ENCODE measurements around the gene TVP23A.

TVP23A gene

DNA sequence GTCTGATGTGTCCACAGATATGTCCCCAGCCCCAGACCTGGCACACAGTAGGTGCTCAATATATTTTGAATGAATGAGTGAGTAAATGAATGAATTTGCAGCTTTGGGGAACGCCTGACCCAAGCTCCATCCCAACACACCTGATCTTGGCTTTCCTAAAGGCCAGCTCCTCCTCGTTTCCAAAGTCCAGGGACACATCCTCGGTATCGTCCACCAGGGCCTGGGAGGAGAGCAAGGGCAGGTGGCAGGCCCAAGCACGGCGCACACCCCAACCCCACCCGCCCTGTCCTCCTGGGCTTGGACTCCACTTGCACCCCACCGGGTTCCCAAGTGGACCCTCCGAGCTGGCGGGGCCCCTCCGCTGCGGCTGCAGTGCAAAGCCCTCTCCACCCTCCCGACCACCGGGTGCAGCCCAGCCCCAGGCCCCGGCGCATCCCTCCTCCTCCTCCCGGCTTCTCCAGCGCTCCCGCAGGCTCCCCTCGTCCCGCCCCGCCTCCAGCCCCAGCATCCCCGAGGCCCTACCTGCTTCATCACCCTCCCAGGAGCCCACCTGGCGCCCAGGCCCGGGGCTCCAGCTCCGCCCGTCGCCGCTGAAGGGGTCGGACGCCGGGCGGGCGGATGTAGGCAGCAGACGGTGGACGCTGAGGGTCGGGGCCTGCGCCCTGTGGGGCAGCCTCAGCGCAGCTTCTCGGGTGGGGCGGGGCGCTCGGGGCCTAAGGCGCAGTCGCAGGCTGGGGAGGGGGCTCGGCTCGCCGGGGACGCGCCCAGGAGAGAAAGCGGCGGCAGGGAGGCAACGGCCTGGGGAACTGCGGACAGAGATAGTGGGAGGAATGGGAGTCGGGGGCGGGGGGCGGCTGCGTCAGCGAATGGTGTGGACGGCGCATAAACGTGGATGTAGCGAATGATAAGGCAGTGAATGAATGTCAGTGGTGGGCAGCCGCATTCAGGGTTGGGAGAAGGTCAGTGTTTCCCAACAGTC is at the start of gene TVP23A:
Gene TVP23A, minus strand, starts transcription at position 832 of the 979 bp plus-strand sequence. Its CDS starts 301 bp downstream, at position 531.
- no peak for DNase-seq

DNA sequence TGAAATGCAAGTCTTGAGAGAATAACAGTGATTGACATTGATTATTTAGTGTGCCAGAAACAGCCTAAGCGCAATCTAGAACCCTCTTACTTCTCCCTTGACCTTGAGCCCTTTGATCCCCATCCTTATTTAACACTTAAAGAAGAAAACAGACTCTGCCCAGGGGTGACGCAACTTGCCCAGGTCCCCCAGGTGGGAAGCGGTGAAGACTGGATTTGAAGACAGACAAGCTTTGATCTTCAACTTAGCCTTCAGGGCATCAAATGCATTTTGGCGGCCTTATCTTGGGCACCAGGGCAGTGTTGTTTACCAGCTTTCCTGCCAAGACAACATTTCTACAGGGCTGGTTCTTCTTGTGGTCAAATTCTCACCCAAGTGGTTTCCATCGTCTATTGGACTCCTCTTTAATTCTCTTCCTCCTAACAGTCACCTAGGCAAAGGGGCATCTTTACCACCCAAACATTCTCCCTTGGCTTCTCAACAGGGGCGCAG is 49.6 kb upstream of the TVP23A start:
- DNase-seq, result no peak

DNA sequence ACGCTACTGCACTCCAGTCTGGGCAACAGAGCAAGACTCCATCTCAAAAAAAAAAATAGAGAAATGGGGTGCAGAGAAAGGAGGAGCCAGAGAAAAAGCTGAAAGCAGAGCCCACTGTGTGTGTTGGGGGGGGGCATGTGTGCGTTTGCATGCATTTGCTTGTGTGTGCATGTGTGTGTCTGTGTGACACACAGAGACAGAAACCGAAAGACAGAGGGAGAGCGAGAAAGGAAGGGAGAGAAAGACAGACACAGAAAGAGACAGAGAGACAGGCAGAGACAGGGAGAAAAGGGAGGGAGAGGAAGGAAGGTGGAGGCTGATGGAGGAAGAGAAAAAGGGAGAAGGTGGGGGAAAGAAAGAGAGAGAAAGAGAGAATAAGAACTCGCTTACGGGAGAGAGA is 48.6 kb upstream of the TVP23A start:
- DNase-seq, result no peak

DNA sequence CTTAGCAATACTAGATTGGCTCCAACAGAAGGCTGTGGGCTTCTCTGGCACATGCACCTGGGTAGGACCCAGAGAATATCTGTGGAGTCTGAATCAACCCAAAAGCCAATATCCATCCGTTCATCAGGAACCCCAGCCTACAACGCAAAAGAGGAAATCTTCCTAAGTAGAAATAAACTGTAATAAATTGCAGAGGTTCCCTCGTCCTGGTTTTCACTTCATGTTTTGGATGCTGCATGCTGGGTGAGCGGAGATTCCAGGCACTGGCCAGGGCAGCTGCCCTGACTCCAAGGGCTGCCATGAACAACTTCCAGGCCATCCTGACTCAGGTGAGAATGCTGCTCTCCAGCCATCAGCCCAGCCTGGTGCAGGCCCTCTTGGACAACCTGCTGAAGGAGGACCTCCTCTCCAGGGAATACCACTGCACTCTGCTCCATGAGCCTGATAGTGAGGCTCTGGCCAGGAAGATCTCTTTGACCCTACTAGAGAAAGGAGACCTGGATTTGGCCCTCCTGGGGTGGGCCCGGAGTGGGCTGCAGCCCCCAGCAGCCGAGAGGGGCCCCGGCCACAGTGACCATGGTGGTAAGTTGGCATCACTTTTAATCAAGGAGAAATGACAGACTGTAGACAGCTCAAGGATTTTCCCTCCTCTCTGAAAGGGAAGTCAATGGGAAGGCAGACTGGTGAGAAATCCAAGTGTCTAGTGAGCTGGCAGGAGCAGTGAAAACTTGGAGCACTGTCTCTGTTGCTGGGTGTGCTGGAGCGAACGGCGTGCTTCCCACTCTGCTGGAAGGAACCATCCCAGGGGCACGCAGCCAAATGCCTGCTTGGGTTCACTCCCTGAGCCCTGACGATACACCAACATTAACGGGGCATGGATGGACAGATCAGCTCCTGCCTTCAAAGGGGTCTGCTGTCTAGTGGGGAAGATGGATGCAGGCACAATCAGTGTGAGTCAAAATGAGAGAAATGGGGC is 47.7 kb upstream of the TVP23A start:
- no peak for DNase-seq

DNA sequence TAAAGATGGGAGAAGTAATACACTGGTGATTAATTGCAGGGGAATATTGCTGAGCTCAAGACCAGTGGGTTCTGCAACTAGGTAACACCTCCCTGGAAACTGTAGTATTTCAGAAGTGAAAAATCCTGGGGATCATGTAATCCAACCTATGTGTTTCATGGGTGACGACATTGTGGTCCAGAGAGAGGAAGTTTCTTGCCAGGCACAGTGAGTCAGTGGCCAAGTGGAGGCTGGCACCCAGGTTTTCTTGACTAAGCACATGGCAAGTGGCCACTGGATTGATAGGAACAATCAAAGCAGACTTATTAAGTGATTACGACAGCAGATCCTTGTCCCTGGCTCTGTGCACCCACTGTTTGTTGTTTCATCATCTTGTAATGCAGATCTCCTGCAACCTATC is 43.8 kb upstream of the TVP23A start:
- DNase-seq, result no peak

DNA sequence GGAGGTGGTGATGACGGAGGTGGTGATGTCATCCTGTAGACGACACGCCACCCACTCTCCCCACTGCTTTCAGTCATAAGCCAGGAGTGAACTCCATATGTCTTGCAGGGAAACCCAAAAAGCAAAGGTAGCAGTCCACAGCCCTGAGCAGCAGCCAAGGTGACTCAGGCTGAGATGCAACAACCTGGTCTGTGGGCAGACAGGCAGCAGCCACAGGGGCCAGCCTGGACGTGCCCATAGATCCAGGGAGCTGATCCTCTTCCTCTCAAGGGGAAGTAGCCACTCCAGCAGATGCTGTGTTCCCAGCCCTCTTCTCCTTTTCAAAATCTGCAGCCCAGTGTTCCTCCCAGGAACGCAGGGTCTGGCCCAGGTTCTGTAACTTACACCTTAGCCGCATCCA is 41.1 kb upstream of the TVP23A start:
- DNase-seq, result no peak

DNA sequence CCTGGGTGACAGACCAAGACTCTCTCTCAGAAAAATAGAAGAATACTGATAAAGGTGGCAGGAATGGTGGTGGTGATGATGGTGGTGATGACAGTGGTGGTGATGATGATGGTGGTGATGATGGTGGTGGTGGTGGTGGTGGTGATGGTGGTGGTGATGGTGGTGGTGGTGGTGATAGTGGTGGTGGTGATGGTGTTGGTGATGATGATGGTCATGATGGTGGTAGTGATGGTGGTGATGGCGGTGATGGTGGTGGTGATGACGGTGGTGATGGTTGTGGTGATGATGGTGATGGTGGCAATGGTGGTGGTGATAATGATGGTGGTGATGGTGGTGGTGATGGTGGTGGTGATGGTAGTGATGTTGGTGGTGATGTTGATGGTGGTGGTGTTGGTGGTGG is 40.4 kb upstream of the TVP23A start:
- no peak for DNase-seq

DNA sequence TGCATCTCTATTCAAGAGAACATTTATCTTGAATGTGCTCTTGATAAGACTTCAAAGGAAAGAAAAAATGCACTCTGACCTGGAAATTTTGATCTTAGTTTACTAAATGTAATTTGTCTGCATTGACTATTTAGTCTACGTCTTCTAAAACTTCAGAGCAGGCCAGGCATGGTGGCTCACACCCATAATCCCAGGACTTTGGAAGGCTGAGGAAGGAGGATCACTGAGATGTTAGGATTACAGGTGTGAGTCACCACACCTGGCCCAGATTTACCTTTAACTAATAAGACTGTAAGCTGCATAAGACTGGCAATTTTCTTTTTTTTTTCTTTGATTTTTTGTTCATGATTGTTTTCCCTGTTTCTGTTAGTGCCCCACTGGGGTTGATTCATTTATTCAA is 39.6 kb upstream of the TVP23A start:
- DNase-seq, result no peak

DNA sequence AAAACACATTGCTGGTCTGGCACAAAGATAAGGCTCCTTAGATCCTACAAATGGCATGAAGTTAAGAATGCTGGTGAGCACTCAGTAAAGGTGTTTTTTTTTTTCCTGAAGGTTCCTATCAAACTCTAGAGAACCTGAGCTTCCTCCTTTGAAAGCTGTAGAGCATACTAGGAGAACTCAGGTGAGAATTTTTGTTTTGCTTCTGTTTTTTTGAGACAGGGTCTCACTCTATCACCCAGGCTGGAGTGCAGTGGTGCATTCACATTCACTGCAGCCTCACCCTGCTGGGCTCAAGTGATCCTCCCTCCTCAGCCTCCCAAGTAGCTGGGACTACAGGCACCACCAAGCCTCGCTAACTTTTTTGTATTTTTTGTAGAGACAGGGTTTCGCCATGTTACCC is 37.4 kb upstream of the TVP23A start:
- DNase-seq, result no peak

DNA sequence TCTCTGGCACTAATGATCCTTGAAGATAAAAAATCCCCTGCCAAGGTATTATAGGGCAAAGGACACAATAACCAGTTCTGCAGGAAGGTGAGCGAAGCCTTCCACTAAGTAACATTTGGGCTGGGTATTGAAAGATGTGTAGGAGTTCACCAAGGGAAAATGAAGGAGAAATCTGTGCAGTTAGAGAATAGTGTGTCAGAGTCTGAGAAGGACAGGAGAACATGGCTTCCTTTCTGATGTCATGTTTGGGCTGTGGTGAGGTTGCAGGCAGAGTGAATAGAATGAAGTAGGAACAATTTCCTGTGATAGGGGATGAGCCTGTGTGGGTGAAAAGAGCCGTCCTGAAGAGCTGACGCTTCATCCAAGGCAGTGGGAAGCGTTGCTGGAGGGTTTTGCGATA is 34.4 kb upstream of the TVP23A start:
- DNase-seq, result no peak

DNA sequence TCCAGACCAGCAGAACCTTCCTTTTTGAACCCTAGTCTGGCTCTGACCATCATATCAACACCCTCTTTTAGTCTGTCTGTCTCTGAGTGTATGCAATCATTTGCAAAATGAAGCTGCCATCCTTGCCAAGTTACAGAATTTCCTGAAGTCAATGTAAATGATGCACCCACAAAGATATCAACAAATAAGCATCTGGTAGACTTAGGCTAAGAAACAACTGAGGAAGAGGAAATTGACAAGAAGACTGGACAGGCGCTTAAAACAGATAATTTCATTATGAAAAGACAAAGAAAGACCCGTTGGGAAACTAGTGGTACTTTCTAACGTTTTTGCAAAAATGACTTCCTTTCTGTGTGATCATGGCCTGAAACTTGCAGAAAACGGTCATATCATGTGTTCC is 33.7 kb upstream of the TVP23A start:
- DNase-seq, result no peak

DNA sequence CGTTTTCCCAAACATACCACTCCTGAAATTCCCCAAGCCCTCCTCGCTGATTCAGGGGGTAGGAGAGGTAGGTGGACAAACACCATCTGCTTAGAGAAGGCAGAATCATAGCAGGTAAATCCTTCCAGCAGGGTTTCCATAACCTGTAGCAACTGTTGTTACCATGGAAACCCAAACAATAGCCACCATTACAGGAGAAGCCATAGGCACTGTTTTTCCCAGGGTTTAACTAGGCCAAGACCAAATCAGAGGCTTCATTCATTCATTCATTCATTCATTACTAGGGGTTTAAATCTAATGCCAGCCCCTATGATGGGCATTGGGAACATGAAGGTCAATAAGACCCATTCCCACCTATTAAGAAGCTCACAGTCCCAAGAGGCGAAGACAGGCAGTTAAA is 32.9 kb upstream of the TVP23A start:
- DNase-seq, result no peak

DNA sequence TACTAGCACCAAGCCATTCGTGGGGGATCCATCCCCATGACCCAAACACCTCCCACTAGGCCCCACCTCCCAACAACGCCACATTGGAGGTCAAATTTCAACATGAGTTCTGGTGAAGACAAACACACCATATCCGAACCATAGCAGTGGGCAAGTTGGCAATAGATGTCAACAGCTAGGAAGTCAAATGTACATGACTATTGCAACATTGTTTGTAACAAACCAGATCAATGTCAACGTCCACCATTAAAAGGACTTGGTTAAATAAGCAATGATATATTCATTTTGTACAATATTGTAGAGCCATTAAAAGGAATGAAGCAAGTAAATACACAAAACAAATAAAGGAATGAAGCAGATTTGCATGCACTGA is 31.9 kb upstream of the TVP23A start:
- no peak for DNase-seq

DNA sequence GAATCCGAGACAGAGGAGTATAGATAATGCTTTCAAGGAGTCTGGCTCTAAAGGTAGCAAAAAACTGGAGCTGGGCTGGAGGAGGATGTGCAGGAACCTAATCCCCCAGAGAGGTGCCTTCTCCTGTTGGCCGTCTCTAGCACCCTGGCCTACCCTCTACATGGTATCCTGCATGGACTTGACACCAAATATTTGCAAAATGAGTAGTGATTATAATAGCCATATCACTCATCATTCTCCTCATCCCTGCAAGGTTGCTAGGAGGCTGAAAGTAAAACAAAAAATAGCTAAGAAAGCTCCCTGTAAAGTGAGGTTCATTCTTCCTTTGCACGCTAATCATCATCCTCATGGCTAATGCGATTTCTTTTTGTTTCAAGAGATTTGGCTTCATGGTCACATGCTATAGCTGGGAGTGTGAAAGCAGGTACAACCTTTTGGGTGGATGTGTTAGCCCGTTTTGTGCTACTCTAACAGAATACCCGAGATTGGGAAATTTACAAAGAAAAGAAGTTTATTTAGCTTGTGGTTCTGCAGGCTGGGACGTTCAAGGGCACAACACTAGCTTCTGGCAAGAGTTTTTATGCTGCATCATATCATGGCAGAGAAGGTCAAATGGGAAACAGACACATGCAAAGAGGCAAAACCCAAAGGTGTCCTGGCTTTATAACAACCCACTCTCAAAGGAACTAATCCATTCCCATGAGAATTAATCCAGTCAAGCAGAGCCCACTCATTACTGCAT is 31.3 kb upstream of the TVP23A start:
- DNase-seq, result no peak

DNA sequence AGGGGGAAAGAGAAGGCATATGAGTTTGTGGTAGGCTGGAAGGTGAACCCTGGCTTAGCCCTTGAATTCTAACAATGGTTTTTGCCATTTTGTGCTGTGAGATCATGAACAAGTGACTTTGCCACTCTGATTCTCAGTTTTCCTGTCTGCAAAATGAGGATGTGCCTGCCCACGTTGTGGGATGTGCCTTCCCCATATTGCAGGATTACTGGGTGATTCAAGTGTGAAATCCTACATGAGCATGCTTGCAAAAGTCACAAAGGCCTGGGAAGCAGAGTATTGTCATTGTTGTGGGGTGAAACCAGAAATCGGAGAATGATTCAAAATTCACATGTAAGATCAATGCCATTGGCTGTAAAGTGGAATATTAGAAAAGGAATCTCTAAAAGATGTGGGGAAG is 28.6 kb upstream of the TVP23A start:
- no peak for DNase-seq

DNA sequence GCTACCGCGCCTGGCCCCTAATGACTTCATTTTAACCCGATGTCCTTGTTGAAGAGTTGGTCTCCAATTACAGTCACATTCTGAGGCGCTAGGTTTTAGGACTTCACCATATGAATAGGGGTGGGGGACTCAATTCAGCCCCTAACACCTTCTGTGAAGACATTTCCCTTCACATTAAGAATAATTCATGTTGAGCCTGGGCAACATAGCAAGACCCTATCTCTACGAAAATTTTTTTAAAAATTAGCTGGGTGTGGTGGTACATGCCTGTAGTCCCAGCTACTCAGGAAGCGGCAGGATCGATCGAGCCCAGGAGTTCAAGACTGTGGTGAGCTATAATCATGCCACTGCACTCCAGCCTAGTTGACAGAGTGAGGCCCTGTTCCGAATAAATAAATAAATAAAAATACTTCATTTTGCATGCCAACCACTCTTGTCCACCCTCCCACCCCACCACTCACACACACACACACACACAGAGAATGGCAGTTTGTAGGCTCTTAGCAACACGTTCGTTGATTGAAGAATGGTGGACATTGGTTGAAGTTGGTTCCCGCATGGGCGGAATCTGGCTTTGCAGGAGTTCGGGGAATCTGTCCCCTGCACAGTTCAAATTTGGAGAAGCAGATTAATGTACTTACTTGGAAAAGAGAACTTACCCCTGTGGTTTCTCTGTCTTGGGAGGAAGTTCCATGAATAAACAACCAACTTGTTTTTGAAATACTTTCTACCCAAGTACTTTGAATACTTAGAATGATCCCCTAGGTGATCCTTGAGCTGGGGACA is 27.8 kb upstream of the TVP23A start:
- DNase-seq, result no peak

DNA sequence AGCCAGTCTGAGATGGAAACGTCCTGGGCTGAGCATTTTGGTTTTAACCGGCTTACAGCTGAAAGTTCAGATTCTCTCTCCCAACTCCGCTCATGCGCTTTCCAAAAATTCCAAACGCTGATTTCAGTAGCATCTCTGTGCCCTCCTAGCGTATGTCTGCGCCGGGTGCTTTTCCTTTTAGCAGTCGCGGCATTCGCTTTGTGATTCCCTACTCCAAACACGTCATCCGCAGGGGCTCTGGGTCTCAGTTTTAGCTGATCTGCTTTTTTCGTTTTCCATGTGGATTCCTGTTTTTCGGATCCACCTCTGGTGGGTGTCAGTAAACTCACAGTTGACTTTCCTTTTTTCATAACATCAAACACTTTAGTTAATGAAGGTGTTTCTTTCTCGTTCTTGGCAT is 22.1 kb upstream of the TVP23A start:
- DNase-seq, result no peak

DNA sequence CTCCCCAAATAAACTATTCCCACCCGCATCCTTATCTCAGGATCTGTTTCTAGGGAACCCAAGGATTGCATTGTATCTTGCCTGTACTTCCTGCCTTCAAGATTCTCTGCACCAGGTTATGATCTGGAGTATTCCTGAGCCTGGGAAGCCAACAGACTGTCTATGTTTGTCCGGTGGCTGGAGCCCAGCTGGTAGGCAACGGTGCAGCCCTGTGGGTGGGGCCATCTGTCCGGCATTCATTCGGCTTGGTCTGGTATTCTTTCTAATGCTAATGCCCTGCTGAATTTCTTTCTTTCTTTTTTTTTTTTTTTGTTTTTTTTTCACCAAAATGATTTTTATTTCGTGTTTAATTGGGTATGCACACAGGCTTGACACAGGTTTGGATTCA is 20.7 kb upstream of the TVP23A start:
- DNase-seq, result no peak

DNA sequence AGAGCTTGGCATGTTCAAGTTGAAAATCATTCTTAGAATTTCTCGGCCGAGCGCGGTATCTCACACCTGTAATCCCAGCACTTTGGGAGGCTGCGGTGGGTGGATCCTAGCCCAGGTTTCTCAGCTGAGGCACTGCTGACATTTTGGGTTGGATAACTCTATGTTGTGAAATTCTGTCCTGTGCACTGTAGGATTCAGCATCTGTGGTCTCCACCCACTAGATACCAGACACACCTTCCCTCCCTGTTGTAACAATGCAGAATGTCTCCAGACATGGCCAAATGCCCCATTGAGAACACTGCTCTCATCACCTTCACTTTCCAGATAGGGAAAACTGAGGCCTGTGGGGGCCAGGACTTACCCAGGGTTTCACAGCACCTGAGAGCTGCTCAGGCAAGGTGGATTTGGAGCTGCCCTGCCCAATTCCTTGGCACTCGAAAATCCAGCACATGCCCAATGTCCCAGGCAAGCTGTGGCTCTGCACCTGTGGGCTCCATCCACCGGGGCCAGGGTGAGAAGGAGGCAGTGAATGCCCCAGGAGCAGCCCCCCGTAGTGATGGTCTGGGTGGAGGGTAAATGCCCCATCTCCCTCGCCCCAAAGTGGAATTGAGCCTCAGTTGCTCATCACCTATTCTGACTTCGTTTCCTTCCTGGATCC is 20.2 kb upstream of the TVP23A start:
- no peak for DNase-seq

DNA sequence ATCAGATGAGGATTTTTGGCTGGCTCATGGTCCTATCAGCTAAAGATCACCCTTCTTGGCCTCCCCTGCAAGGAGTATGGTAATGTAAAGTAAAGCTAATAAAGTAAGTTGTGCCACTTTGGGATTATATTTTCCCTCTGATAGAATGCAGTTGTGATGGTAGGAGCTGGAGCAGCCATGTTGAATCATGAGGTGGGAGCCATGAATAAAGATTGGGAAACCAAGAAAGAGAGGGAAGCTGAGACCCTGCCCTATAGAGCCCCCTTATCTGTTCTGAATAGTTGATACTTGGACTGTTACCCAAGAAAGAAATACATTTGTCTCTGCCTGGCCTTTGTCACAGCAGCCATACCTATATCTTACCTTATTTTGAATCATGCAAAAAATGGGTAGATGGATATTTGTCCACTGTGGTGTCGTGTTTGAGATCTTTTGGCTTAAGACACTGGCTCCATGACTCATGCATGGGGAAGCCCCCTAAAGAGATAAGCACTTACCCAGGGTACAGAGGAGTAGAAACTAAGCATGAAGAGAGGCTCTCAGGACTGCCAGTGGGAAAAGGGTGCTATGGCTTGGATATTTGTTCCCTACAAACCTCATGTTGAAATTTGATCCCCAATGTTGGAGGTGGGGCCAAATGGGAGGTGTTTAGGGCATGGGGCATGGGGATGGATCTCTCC is 17.7 kb upstream of the TVP23A start:
- DNase-seq, result no peak
